Muscle layer of colon (tissue), 2 donors: ENCODE data around the gene RPS6KL1.

Experiments used
- H3K27ac ChIP-seq: one replicate; pipeline ENCODE4 v1.7.0; 2013; ENCODE audit warnings: low read depth, mild to moderate bottlenecking, low read length, moderate library complexity
- H3K27me3 ChIP-seq, 2 donors: one replicate each; pipeline ENCODE4 v1.7.0; 2013; ENCODE audit warnings: low read length in 2 of 2, mild to moderate bottlenecking in 2 of 2; ENCODE audit not compliant: insufficient read depth in 2 of 2, control insufficient read depth in 1 of 2
- H3K36me3 ChIP-seq: one replicate; pipeline ENCODE4 v1.7.0; 2013; ENCODE audit warnings: mild to moderate bottlenecking, low read length; ENCODE audit not compliant: insufficient read depth
- H3K4me1 ChIP-seq: one replicate; pipeline ENCODE4 v1.7.0; 2013; ENCODE audit warnings: mild to moderate bottlenecking, low read length; ENCODE audit not compliant: insufficient read depth
- H3K4me3 ChIP-seq, 2 donors: one replicate each; pipeline ENCODE4 v1.7.0; 2013; ENCODE audit warnings: low read length in 2 of 2, low read depth in 1 of 2, mild to moderate bottlenecking in 1 of 2, moderate library complexity in 1 of 2
- H3K9ac ChIP-seq: one replicate; pipeline ENCODE4 v1.7.0; 2013; ENCODE audit warnings: low read length
- H3K9me3 ChIP-seq: one replicate; pipeline ENCODE4 v1.7.0; 2013; ENCODE audit warnings: mild to moderate bottlenecking, low read length
- donor health status: abdominal sarcoma.
- donor health status: Adenocarcinoma of cecum.

Gene RPS6KL1

GRCh38 chr14:74950795-74951442 is 27.9 kb upstream of the RPS6KL1 start:
- no peaks in the 10 kb centered on the region for H3K36me3 ChIP-seq
- H3K27me3 ChIP-seq, result peaks cover 0 to 39% of the 10 kb centered on the region in 2 donors
- peaks cover 5% of the 10 kb centered on the region for H3K4me1 ChIP-seq
- no peak overlapping the region for H3K9ac ChIP-seq
- H3K27ac ChIP-seq, result no peak overlapping the region
- no peak overlapping the region for H3K4me3 ChIP-seq
- H3K9me3 ChIP-seq, result no peaks in the 10 kb centered on the region

GRCh38 chr14:74949859-74950573 is 27.0 kb upstream of the RPS6KL1 start:
- no peak overlapping the region for H3K4me3 ChIP-seq
- no peaks in the 10 kb centered on the region for H3K36me3 ChIP-seq
- no peak overlapping the region for H3K9ac ChIP-seq
- H3K27me3 ChIP-seq, result peaks cover 0 to 39% of the 10 kb centered on the region in 2 donors
- peaks cover 2% of the 10 kb centered on the region for H3K4me1 ChIP-seq
- no peaks in the 10 kb centered on the region for H3K9me3 ChIP-seq
- H3K27ac ChIP-seq, result no peak overlapping the region

- no peaks in the 10 kb centered on the region for H3K4me1 ChIP-seq
- H3K9ac ChIP-seq, result no peak overlapping the region
- H3K27ac ChIP-seq, result no peak overlapping the region
- no peaks in the 10 kb centered on the region for H3K9me3 ChIP-seq
- H3K36me3 ChIP-seq, result no peaks in the 10 kb centered on the region
- H3K27me3 ChIP-seq, result peaks cover 0 to 35% of the 10 kb centered on the region in 2 donors
- H3K4me3 ChIP-seq, result no peak overlapping the region
Measured at GRCh38 chr14:74949191-74949601, 26.1 kb upstream of the RPS6KL1 start.

GRCh38 chr14:74948228-74949175 is 25.4 kb upstream of the RPS6KL1 start:
- H3K9ac ChIP-seq, result no peak overlapping the region
- no peaks in the 10 kb centered on the region for H3K36me3 ChIP-seq

GRCh38 chr14:74947353-74948227 is 24.5 kb upstream of the RPS6KL1 start:
- H3K9ac ChIP-seq, result no peak overlapping the region
- H3K4me1 ChIP-seq, result no peaks in the 10 kb centered on the region
- H3K36me3 ChIP-seq, result no peaks in the 10 kb centered on the region
- H3K4me3 ChIP-seq, result no peak overlapping the region
- H3K9me3 ChIP-seq, result no peaks in the 10 kb centered on the region
- H3K27me3 ChIP-seq, result peaks cover 0 to 28% of the 10 kb centered on the region in 2 donors
- no peak overlapping the region for H3K27ac ChIP-seq

More at GRCh38 chr14:74948228-74949175, 25.4 kb upstream of the RPS6KL1 start:
- Histone ChIP-seq H3K4me3 (no peak overlapping the region), H3K27ac (no peak overlapping the region), H3K4me1 (no peaks in the 10 kb centered on the region), H3K9me3 (no peaks in the 10 kb centered on the region), H3K27me3 (peaks cover 0 to 30% of the 10 kb centered on the region in 2 donors)

GRCh38 chr14:74946659-74947281 is 23.7 kb upstream of the RPS6KL1 start:
- Histone ChIP-seq H3K4me3 (peak overlapping the region in 1 of 2 donors; percentile 4), H3K36me3 (no peaks in the 10 kb centered on the region), H3K9ac (no peak overlapping the region), H3K27ac (no peak overlapping the region), H3K27me3 (peaks cover 0 to 22% of the 10 kb centered on the region in 2 donors), H3K4me1 (peaks cover 5% of the 10 kb centered on the region), H3K9me3 (no peaks in the 10 kb centered on the region)

- no peak overlapping the region for H3K9ac ChIP-seq
- H3K4me3 ChIP-seq, result peak overlapping the region in 1 of 2 donors; percentile 4
- no peaks in the 10 kb centered on the region for H3K9me3 ChIP-seq
- peaks cover 0 to 18% of the 10 kb centered on the region in 2 donors for H3K27me3 ChIP-seq
- no peaks in the 10 kb centered on the region for H3K36me3 ChIP-seq
- H3K27ac ChIP-seq, result no peak overlapping the region
- peaks cover 10% of the 10 kb centered on the region for H3K4me1 ChIP-seq
Measured at GRCh38 chr14:74945852-74946658, 23.0 kb upstream of the RPS6KL1 start.

GRCh38 chr14:74945261-74945851 is 22.3 kb upstream of the RPS6KL1 start:
- Histone ChIP-seq H3K9ac (no peak overlapping the region), H3K27me3 (peaks cover 0 to 13% of the 10 kb centered on the region in 2 donors), H3K4me3 (no peak overlapping the region), H3K9me3 (no peaks in the 10 kb centered on the region), H3K4me1 (peaks cover 10% of the 10 kb centered on the region), H3K36me3 (no peaks in the 10 kb centered on the region), H3K27ac (no peak overlapping the region)

- H3K4me3 ChIP-seq, result no peak overlapping the region
- H3K4me1 ChIP-seq, result peaks cover 23% of the 10 kb centered on the region
- no peak overlapping the region for H3K9ac ChIP-seq
- no peaks in the 10 kb centered on the region for H3K27me3 ChIP-seq
- no peaks in the 10 kb centered on the region for H3K9me3 ChIP-seq
- H3K27ac ChIP-seq, result peak overlapping the region; percentile 34
- no peaks in the 10 kb centered on the region for H3K36me3 ChIP-seq
Measured at GRCh38 chr14:74942608-74943007, 19.5 kb upstream of the RPS6KL1 start.
